ACHN (cell line): ENCODE data around the gene CELF4.

Experiments used
- DNase-seq: peaks from one replicate; pipeline ENCODE4 v3.0.0-alpha.2; 2015
- in situ Hi-C: cut with HindIII; loops from 2 replicates; pipeline ENCODE4 v1.10.0; 2017; ENCODE audit warnings: low sequenced_read_pairs, low pct_ligation_motif_present, low pct_unique_long_range_greater_than_20kb

Gene CELF4

DNA sequence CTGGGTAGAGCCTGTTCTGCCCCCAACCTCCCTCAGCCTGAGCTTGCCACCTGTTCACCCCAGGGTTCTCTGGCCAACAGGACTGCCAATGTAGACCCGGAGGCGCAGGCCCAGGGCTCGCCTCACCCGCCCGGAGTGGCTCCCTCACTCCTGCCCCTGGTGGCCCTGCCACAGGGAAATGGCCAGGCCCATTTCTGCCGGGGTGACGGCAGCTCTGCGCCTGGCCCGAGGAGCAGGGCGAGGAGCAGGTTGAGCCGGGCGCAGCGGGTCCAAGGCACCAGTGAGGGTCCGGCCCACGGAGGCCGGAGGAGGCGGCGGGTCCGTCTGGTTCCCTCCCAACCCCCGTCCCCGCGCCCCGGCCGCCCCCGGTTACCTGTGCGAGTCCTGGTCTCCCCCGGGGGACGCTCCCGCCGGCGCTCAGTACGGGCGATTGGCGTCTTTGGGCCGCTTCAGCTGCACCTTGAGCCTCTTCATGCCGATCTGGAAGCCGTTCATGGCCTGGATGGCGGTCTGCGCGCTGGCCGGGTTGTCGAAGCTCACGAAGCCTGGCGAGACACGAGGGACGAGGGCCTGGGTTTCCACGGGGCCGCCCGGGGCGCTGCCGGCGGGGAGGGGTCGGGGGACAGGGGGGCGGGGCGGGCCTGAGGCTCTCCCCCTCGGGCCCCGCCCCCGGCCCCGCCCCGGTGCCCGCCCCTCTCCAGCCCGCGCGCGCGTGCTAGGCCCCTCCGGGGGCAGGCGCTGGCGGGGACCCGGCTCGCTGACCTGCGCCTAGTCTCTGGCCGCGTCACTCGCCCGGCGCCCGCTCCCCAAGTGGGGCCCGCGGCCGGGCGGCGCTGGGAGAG, 312.0 kb downstream of the CELF4 start:
- in situ Hi-C loops: no loop called here
- no peak for DNase-seq

DNA sequence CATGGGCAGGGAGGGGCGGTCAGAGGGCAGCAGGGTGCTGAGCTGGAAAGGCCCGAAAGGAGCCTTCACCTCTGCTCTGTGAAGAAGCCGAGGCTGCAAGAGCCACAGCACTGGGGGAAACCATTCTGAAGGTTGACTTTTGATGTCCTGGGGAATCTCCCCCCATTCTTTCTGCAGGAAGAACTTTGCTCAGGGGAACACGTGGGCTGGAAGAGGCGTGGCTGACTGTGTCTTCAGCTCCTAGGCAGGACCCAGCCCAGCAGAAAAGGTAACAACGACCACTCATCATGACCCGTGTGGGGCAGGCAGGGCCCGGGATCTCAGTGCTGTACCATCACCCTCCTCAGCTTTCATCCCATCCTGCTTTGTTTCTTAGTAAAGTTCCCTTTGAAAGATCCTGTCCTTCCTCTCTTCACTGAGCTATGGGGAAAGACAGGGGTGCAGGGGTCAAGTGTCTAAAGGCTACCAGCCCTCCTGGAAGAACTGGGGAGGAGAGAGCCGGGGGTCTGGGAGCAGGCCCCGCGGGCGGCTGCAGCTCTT, 312.7 kb downstream of the CELF4 start:
- no peak for DNase-seq
- in situ Hi-C loops: no loop called here

DNA sequence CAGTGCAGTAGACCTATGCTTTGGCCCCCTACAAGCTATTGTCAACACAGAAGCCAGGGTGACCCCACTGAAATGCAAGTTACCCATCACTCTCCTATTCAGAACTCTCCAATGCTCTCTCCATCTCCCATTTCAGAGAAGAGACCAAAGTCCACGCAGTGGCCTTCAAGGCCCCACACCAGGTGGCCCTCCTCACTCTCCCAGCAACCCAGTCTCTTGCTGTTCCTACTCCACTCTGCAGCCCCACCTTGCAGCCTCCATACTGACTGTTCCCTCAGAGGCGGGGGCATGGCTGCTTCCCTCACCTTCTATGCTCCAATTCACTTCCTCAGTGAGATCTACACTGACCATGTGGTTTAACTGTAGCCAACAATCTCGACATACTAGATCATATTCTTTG, 313.3 kb downstream of the CELF4 start:
- in situ Hi-C loops: no loop called here
- DNase-seq: no peak

DNA sequence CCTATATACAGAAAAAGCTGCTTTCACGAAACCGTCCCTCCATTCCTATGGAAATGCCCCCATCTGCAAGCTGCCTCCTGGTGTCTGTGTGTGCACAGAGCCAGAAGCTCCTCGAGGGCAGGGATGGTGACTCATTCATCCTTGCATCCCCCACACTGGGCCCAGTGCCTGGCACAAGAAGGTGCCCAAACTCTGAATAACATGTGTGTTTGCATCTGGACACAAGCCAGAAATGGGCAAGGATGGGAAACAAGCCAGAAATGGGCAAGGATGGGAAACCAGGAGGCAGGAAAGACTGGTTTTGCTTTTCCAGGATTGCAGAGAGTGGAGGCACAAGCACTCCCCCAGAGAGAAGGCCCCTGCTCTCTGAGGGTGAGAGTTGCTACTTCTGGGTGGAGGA, 313.9 kb downstream of the CELF4 start:
- DNase-seq: no peak
- in situ Hi-C loops: no loop called here

DNA sequence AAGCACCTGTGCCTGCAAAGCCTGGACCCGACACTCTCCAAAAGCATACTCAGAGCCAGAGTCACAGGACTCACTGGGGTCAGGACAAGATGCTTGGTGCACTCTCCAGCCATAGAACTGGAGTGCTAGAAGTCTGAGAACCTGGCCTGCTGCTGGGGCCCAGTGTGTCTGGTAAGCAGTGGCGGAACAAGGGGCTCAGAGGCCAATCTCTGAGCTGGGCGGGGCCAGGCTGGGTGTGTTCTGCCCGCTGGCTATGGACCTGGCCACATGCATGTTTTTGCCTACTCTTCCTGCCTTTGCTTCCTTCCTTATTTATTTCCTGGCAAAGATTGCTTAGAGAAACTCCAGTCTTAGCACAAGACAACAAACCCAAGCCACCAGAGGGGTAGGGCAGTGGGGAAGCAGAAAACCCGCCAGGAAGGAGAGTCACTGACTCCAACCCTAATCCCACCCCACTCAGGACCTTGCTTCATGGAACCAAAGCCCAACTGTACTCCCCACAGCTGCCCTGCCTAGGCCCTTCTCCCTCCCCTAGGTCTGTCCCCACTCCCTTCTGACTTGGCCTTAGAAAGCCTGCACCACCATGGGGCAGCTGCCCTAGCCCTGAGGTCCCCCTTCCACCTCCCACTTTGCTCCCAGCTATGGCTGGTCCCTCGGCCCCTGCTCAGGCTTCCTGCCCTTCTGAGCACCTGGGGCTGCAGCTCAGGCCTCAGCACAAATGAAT, 315.5 kb downstream of the CELF4 start:
- in situ Hi-C loops: no loop called here
- DNase-seq: no peak

GRCh38 chr18:37249171-37249886, 316.3 kb downstream of the CELF4 start:
- DNase-seq: no peak
- in situ Hi-C loops: no loop called here

GRCh38 chr18:37248281-37248680, 317.3 kb downstream of the CELF4 start:
- no peak for DNase-seq
- in situ Hi-C loops: no loop called here

DNA sequence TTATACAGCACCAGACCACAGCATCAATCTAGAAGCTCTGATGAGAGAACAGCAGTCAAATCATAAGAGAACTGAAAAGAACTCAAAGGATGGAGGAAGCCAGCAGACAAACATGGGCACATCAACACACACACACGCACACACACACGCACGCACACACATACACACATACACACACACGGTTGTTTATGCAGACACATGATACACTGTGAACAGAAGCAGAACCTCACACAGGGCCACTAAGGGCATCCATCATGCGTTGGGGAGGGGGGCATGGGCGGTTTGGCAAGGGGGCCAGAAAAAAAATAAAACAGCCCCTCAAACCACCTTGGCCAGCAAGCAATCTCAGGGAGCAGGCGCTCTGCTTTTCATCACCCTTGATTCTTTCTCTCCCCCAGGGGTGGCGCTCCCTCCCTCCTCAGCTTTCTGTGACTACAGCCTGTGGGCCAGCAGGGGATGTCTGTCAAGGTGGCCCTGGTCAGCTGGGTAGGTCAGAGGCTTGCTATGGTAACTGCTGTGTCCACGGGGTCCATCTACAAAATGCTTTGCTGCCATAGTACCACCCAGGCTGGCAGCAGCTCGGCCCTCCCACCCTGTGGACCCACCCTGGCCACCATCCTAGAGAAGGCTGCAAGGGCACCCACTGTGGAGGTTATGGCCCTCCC, 318.0 kb downstream of the CELF4 start:
- in situ Hi-C loops: no loop called here
- DNase-seq: no peak

- in situ Hi-C loops: no loop called here
- no peak for DNase-seq
Observed at GRCh38 chr18:37246779-37247340, 318.7 kb downstream of the CELF4 start.

DNA sequence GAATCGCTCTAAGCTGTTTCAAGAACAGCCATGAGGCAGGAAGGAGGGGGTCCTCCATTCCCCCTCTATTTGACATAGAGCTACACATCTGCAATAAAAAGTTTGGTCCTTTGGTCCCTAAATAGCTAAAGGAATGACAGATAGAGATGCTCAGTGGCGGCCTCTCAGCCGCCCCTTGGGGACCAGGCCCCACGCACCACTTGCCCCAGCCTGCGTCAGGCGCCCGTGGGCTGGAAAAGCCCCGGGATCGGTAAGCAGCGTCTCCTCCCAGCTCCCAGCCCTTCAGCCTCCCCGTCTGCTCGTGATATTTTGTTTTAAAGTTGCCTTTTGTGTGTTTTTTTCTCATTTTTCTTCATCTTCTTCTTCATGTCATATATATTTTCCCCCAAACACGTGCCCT, 321.0 kb downstream of the CELF4 start:
- in situ Hi-C loops: no loop called here
- no peak for DNase-seq

- in situ Hi-C loops: no loop called here
- DNase-seq: no peak
Observed at GRCh38 chr18:37243741-37244140, 321.9 kb downstream of the CELF4 start.

GRCh38 chr18:37242826-37243560, 322.6 kb downstream of the CELF4 start:
- in situ Hi-C loops: no loop called here
- DNase-seq: no peak

GRCh38 chr18:37242091-37242490, 323.5 kb downstream of the CELF4 start:
- DNase-seq: no peak
- in situ Hi-C loops: no loop called here

- in situ Hi-C loops: no loop called here
- DNase-seq: no peak
Observed at GRCh38 chr18:37238282-37239108, 327.1 kb downstream of the CELF4 start.

- DNase-seq: no peak
- in situ Hi-C loops: no loop called here
Observed at GRCh38 chr18:37235583-37235982, 330.0 kb downstream of the CELF4 start.

- in situ Hi-C loops: no loop called here
- DNase-seq: no peak
Observed at GRCh38 chr18:37231251-37231650, 334.3 kb downstream of the CELF4 start.

DNA sequence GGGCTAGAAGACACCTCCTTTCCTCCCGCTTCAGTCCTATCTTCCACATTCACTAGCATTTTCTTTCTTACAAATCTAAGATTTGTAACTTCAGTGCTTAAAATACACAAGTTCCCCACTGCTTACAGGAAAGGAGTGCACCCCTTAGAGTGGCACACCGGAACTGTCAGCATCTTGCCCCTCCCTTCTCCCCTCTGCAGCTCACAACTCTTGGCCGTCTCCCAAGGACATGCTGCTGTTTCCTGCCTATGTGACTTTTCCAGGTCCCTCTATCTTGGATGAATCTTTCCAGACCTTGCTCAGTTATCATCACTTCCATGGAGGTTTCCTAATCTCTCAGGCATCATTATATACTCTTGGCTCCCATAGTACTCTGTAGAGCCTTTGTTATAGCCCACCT, 334.8 kb downstream of the CELF4 start:
- in situ Hi-C loops: no loop called here
- no peak for DNase-seq
